ENCODE measurements around the gene SLC15A1. TPM values are rescaled to one million over a fixed set of nuclear protein-coding genes. Genes with fewer than 3 reads are reported as not detected.

The SLC15A1 gene
- total RNA-seq, 1 experiment from 2014 or later, result not detected

Small RNAs within 50 kb of the gene (small RNA-seq; reads per million reads assigned to genes)
- not detected for gene RN7SL60P

Other genes starting within 250 kb of the SLC15A1 start
- 76.1 and 81.7 TPM in 2 replicates for gene STK24, start 175.6 kb downstream of the SLC15A1 start, total RNA-seq (2014; rRNA removed; shearing (Covaris generic))
- 58.1 and 77.7 TPM in 2 replicates for gene DOCK9, start 225.4 kb upstream of the SLC15A1 start, total RNA-seq (2014; rRNA removed; shearing (Covaris generic))

Data from HT1080 (cell line).